HEK293 (cell line): ENCODE results near the gene PTCD1.
A peak's percentile ranks its signal among the peaks of the same experiment; 100 is the strongest.
"Not testable (repeated sequence)": the region's sequence is repeated elsewhere in the genome, so short reads cannot be mapped to it uniquely, and the experiment has no call there.

ENCODE experiments used
- CTCF ChIA-PET: fragments of 350-600 bp; formaldehyde crosslinking; extraction: SDS; loops from one replicate; lab custom pipeline; 2021; ENCODE audit warnings: antibody characterized with exemption; lab: Yijun Ruan, JAX
- POLR2A ChIA-PET: fragments of 300-600 bp; formaldehyde crosslinking; extraction: SDS; loops from one replicate; lab custom pipeline; 2020; ENCODE audit warnings: antibody characterized with exemption, inconsistent platforms; lab: Yijun Ruan, JAX
- H3K27ac ChIP-seq: fragments of 200-500 bp; sonication (Bioruptor generic); 2 replicates; pipeline ENCODE4 v1.5.1; 2014; ENCODE audit warnings: low read depth, low read length, control low read depth, inconsistent platforms; ENCODE audit errors: extremely low read depth
- H3K36me3 ChIP-seq, 2 experiments: fragments of 200-500 bp in 1 of 2; sonication (Bioruptor generic) in 1 of 2; 1 replicate in 1 of 2; 2 replicates in 1 of 2; pipeline ENCODE4 v1.5.1; 2014 to 2017; ENCODE audit warnings: inconsistent platforms in 2 of 2, low read length in 2 of 2; ENCODE audit not compliant: control insufficient read depth in 2 of 2, insufficient read depth in 1 of 2
- H3K4me1 ChIP-seq: fragments of 200-500 bp; sonication (Bioruptor generic); 2 replicates; pipeline ENCODE4 v1.5.1; 2014; ENCODE audit warnings: mild to moderate bottlenecking, low read length, inconsistent platforms; ENCODE audit not compliant: control insufficient read depth, insufficient read depth
- H3K4me3 ChIP-seq: 2 replicates; pipeline ENCODE4 v1.5.1; 2011; ENCODE audit warnings: low read depth, mild to moderate bottlenecking, control low read depth, low read length, moderate library complexity
- H3K9me3 ChIP-seq: fragments of 200-500 bp; sonication (Bioruptor generic); 2 replicates; pipeline ENCODE4 v1.5.1; 2014; ENCODE audit warnings: low read depth, low read length, inconsistent platforms; ENCODE audit not compliant: control insufficient read depth, insufficient read depth
- CTCF ChIP-seq: fragments of 450-650 bp; formaldehyde crosslinking; IDR thresholded peaks from 2 replicates; pipeline ENCODE4 v1.5.1; 2016; ENCODE audit warnings: missing biosample characterization, missing genetic modification characterization
- EGR2 ChIP-seq: fragments of 450-650 bp; formaldehyde crosslinking; IDR thresholded peaks from 2 replicates; pipeline ENCODE4 v1.5.1; 2016; ENCODE audit warnings: low read depth, missing biosample characterization, missing genetic modification characterization
- IKZF3 ChIP-seq: fragments of 450-650 bp; IDR thresholded peaks from 2 replicates; pipeline ENCODE4 v1.5.0; 2018; ENCODE audit warnings: missing biosample characterization, mild to moderate bottlenecking, missing genetic modification characterization, moderate library complexity
- KLF10 ChIP-seq: fragments of 450-650 bp; IDR thresholded peaks from 2 replicates; pipeline ENCODE4 v1.5.1; 2018; ENCODE audit warnings: missing biosample characterization, mild to moderate bottlenecking, missing genetic modification characterization
- OSR2 ChIP-seq: fragments of 450-650 bp; formaldehyde crosslinking; IDR thresholded peaks from 2 replicates; pipeline ENCODE4 v1.5.1; 2016; ENCODE audit warnings: missing biosample characterization, missing genetic modification characterization
- YY1 ChIP-seq: fragments of 450-650 bp; formaldehyde crosslinking; IDR thresholded peaks from 2 replicates; pipeline ENCODE4 v1.5.1; 2018; ENCODE audit warnings: missing biosample characterization, missing genetic modification characterization
- ZBTB26 ChIP-seq: fragments of 450-650 bp; formaldehyde crosslinking; optimal IDR thresholded peaks from 2 replicates; pipeline ENCODE3; 2016; ENCODE audit warnings: missing biosample characterization, mild to moderate bottlenecking, missing genetic modification characterization
- ZFP37 ChIP-seq: fragments of 450-650 bp; formaldehyde crosslinking; IDR thresholded peaks from 2 replicates; pipeline ENCODE4 v1.5.1; 2016; ENCODE audit warnings: missing biosample characterization, missing genetic modification characterization
- ZNF2 ChIP-seq: fragments of 450-650 bp; formaldehyde crosslinking; IDR thresholded peaks from 2 replicates; pipeline ENCODE4 v1.5.1; 2016; ENCODE audit warnings: missing biosample characterization, missing genetic modification characterization
- ZNF398 ChIP-seq: fragments of 450-650 bp; formaldehyde crosslinking; IDR thresholded peaks from 2 replicates; pipeline ENCODE4 v1.5.1; 2017; ENCODE audit warnings: missing biosample characterization, missing genetic modification characterization
- ZNF426 ChIP-seq: fragments of 450-650 bp; formaldehyde crosslinking; IDR thresholded peaks from 2 replicates; pipeline ENCODE4 v1.5.1; 2017; ENCODE audit warnings: missing biosample characterization, missing genetic modification characterization, mild to moderate bottlenecking, inconsistent platforms, moderate library complexity
- ZNF555 ChIP-seq: fragments of 450-650 bp; formaldehyde crosslinking; conservative IDR thresholded peaks from 2 replicates; pipeline ENCODE4 v1.5.1; 2017; ENCODE audit warnings: missing biosample characterization, mild to moderate bottlenecking, missing genetic modification characterization, inconsistent platforms
- ZNF654 ChIP-seq: fragments of 450-650 bp; formaldehyde crosslinking; IDR thresholded peaks from 2 replicates; pipeline ENCODE4 v1.5.1; 2016; ENCODE audit warnings: low read depth, missing biosample characterization, missing genetic modification characterization
- ZNF658 ChIP-seq: fragments of 450-650 bp; formaldehyde crosslinking; IDR thresholded peaks from 2 replicates; pipeline ENCODE4; 2016; ENCODE audit warnings: missing biosample characterization, missing genetic modification characterization
- ZNF660 ChIP-seq: fragments of 450-650 bp; IDR thresholded peaks from 2 replicates; pipeline ENCODE4 v1.5.1; 2018; ENCODE audit warnings: missing biosample characterization, mild to moderate bottlenecking, missing genetic modification characterization
- ZNF707 ChIP-seq: fragments of 450-650 bp; formaldehyde crosslinking; IDR thresholded peaks from 2 replicates; pipeline ENCODE4 v1.5.1; 2016; ENCODE audit warnings: missing biosample characterization, missing genetic modification characterization
- TF ChIP-seq, protein P1 (sequence below): fragments of 450-650 bp; formaldehyde crosslinking; IDR thresholded peaks from 2 replicates; pipeline ENCODE4 v1.5.1; 2016; ENCODE audit warnings: missing biosample characterization, missing genetic modification characterization

The PTCD1 gene

GRCh38 chr7:99415513-99416127 lies 23.0 kb downstream of the PTCD1 start:
- POLR2A ChIA-PET, H3K27ac ChIP-seq, H3K4me3 ChIP-seq, H3K9me3 ChIP-seq, H3K4me1 ChIP-seq: not testable (repeated sequence)
- CTCF ChIA-PET = interaction anchor here (0.6 to 1.5 kb wide), 7 partner anchors 8 to 393 kb away, joined by 3 to 7 read pairs (median 4); no protein-coding TSS in a partner anchor
- peaks cover 63 to 91% of the 10 kb centered on the region in 2 experiments for H3K36me3 ChIP-seq
- TF ChIP-seq ZNF660 (tag by site-specific recombination) (peak; percentile 53; the same call in 1 of the 2 replicates), ZNF2 (tag by site-specific recombination) (peak; percentile 82), CTCF (tag by site-specific recombination) (peak; percentile 58; the same call in 1 of the 2 replicates), IKZF3 (tag by site-specific recombination) (peak; percentile 68), ZNF654 (peak; percentile 71)

DNA sequence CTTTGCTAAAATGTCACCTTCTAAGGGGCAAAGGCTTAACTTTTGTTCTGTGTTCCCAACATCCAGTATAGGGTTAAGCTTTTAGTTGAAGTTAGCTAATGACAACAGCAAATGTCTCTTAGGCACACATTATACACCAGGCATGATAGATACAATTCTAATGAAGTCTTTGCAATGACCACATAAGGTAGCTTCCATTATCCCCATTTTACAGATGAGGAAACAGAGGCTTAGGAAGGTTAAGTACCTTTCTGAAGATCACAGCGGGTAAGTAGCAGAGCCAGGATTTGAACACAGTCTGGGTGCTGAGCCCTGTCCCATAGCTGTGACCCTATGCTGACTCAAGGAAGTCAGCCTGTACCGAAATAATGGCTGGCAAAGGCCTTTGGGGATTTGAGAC lies 28.0 kb downstream of the PTCD1 start:
- Histone ChIP-seq H3K4me1 (peaks cover 2% of the 10 kb centered on the region; the same call in 1 of the 2 replicates), H3K4me3 (no peak overlapping the region), H3K9me3 (no peaks in the 10 kb centered on the region), H3K27ac (no peak overlapping the region), H3K36me3 (peaks cover 41 to 53% of the 10 kb centered on the region in 2 experiments)
- TF ChIP-seq EGR2 (no peak), OSR2 (tag by site-specific recombination) (no peak), ZFP37 (tag by site-specific recombination) (no peak), ZNF555 (no peak), ZNF398 (tag by site-specific recombination) (no peak), ZNF658 (tag by site-specific recombination) (no peak), ZNF426 (tag by site-specific recombination) (no peak), ZNF707 (no peak)
- TF ChIP-seq, protein P1, sequence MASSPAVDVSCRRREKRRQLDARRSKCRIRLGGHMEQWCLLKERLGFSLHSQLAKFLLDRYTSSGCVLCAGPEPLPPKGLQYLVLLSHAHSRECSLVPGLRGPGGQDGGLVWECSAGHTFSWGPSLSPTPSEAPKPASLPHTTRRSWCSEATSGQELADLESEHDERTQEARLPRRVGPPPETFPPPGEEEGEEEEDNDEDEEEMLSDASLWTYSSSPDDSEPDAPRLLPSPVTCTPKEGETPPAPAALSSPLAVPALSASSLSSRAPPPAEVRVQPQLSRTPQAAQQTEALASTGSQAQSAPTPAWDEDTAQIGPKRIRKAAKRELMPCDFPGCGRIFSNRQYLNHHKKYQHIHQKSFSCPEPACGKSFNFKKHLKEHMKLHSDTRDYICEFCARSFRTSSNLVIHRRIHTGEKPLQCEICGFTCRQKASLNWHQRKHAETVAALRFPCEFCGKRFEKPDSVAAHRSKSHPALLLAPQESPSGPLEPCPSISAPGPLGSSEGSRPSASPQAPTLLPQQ (tag by site-specific recombination) = no peak
- CTCF ChIA-PET = interaction anchor here (0.6 to 1.0 kb wide), 3 partner anchors 11 to 372 kb away, joined by 3 read pairs; no protein-coding TSS in a partner anchor
- POLR2A ChIA-PET = interaction anchor here (3.3 kb wide), 1 partner anchor 11 kb away, joined by 36 read pairs; no protein-coding TSS in a partner anchor

- TF ChIP-seq YY1 (no peak), ZBTB26 (tag by site-specific recombination) (no peak), KLF10 (tag by site-specific recombination) (0 out of 2 replicates have a peak, but pooled peaks have one; percentile 35)
- Histone ChIP-seq H3K36me3 (peaks cover 41 to 52% of the 10 kb centered on the region in 2 experiments), H3K4me3 (peak overlapping the region; percentile 92), H3K4me1 (peaks cover 2% of the 10 kb centered on the region; the same call in 1 of the 2 replicates), H3K9me3 (no peaks in the 10 kb centered on the region), H3K27ac (no peak overlapping the region)
- POLR2A ChIA-PET = interaction anchor here (0.5 to 3.3 kb wide), 5 partner anchors 8 to 84 kb away, joined by 3 to 36 read pairs (median 9); partner anchors contain the start of genes ARPC1A, CPSF4 and PTCD1
- CTCF ChIA-PET = interaction anchor here (0.6 to 1.0 kb wide), 2 partner anchors 11 to 326 kb away, joined by 3 read pairs; no protein-coding TSS in a partner anchor
Observed at GRCh38 chr7:99409806-99410205, 28.8 kb downstream of the PTCD1 start.
